ENCODE measurements around the gene STEAP1B. TPM values are rescaled to one million over a fixed set of nuclear protein-coding genes. Genes with fewer than 3 reads are reported as not detected.

STEAP1B gene
- polyA plus RNA-seq, 1 experiment, result 1.4 TPM

GRCh38 chr7:22470981-22471380 lies 29.0 kb downstream of the STEAP1B start:
- TF ChIP-seq CTCF (IDR thresholded peaks at IDR 0.05; ENCODE audit: insufficient read depth, low read depth, low read length), result no peak
- CTCF ChIA-PET, result no interaction called here
- POLR2A ChIA-PET, result no interaction called here

GRCh38 chr7:22469371-22470143 lies 30.4 kb downstream of the STEAP1B start:
- Histone ChIP-seq H3K36me3 (ENCODE audit: control insufficient read depth, insufficient read depth, low read length) (no peaks in the 10 kb centered on the region), H3K27me3 (ENCODE audit: control insufficient read depth, insufficient read depth, low read length) (no peaks in the 10 kb centered on the region), H3K4me3 (ENCODE audit: low read depth, low read length) (no peak overlapping the region)
- POLR2A ChIA-PET, result no interaction called here
- CTCF ChIA-PET, result interaction anchor here (1.0 to 1.3 kb wide), 4 partner anchors 9 to 359 kb away, joined by 3 to 6 read pairs (median 4); no protein-coding TSS in a partner anchor
- DNase-seq (ENCODE audit: low read depth), result no peak
- TF ChIP-seq CTCF (IDR thresholded peaks at IDR 0.05; ENCODE audit: insufficient read depth, low read depth, low read length), result no peak

More at GRCh38 chr7:22470981-22471380, 29.0 kb downstream of the STEAP1B start:
- no peak for DNase-seq (ENCODE audit: low read depth)
- no peak overlapping the region for H3K4me3 ChIP-seq (ENCODE audit: low read depth, low read length)
- H3K36me3 ChIP-seq (ENCODE audit: control insufficient read depth, insufficient read depth, low read length), result no peaks in the 10 kb centered on the region
- H3K27me3 ChIP-seq (ENCODE audit: control insufficient read depth, insufficient read depth, low read length), result no peaks in the 10 kb centered on the region

DNA sequence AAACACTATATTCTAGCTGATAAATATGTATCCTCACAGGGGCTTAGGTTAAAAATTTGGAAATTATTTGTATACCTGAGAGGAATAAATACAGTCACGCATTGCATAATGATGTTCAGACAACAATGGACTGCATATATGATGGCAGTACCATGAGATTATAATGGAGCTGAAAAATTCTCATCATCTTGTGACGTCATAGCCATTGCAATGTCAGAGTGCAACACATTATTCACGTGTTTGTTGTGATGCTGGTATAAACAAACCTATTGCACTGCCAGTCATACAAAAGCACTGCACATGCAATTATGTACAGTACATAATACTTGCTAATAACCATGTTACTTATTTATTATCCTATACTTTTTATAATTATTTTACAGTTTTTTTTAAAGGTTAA lies 31.4 kb downstream of the STEAP1B start:
- no peak for DNase-seq (ENCODE audit: low read depth)
- Histone ChIP-seq H3K36me3 (ENCODE audit: control insufficient read depth, insufficient read depth, low read length) (no peaks in the 10 kb centered on the region), H3K4me3 (ENCODE audit: low read depth, low read length) (no peak overlapping the region), H3K27me3 (ENCODE audit: control insufficient read depth, insufficient read depth, low read length) (no peaks in the 10 kb centered on the region)
- CTCF ChIA-PET, result interaction anchor here (1.0 to 1.3 kb wide), 4 partner anchors 8 to 358 kb away, joined by 3 to 6 read pairs (median 4); no protein-coding TSS in a partner anchor
- POLR2A ChIA-PET, result no interaction called here
- no peak for TF ChIP-seq CTCF (IDR thresholded peaks at IDR 0.05; ENCODE audit: insufficient read depth, low read depth, low read length)

- no peak for TF ChIP-seq CTCF (IDR thresholded peaks at IDR 0.05; ENCODE audit: insufficient read depth, low read depth, low read length)
- Histone ChIP-seq H3K36me3 (ENCODE audit: control insufficient read depth, insufficient read depth, low read length) (no peaks in the 10 kb centered on the region), H3K4me3 (ENCODE audit: low read depth, low read length) (no peak overlapping the region), H3K27me3 (ENCODE audit: control insufficient read depth, insufficient read depth, low read length) (no peaks in the 10 kb centered on the region)
- no peak for DNase-seq (ENCODE audit: low read depth)
- CTCF ChIA-PET, result no interaction called here
- POLR2A ChIA-PET, result no interaction called here
Observed at GRCh38 chr7:22464299-22464698, 35.7 kb downstream of the STEAP1B start.

DNA sequence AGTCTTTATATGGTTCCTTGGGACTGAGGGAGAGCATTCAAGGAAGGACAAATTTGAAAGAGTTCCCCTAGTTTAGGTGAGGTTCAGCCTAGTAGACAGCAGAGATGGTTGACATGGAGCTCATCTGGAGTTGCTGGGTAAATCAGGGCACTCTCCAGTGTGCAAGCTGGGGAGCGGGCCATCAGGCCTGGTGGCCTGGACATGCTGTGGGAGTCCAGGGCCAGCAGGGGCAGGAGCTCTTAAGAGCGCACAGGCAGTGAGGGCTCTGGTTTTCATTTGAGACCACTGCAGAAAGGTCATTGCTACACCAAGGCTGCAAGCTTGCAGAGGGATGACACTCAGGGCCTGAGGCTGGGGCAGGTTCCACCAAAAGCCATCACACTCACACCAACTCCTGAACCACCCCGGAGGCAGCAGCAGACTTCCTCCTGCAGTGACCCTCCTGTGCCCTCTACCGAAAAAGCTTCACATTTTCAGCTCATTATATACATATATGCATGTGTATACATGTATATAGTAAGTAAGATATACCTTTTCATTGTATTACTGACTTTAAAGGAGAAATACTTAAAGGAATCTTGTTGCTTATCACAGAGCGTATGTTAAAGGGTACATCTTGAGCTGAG lies 39.5 kb downstream of the STEAP1B start:
- no peaks in the 10 kb centered on the region for H3K27me3 ChIP-seq (ENCODE audit: control insufficient read depth, insufficient read depth, low read length)
- CTCF ChIA-PET, result interaction anchor here (0.8 to 1.6 kb wide), 2 partner anchors 8 to 9 kb away, joined by 3 to 6 read pairs; no protein-coding TSS in a partner anchor

More for the DNA sequence above, 39.5 kb downstream of the STEAP1B start:
- Histone ChIP-seq H3K4me3 (ENCODE audit: low read depth, low read length) (no peak overlapping the region), H3K36me3 (ENCODE audit: control insufficient read depth, insufficient read depth, low read length) (no peaks in the 10 kb centered on the region)
- POLR2A ChIA-PET, result no interaction called here
- no peak for DNase-seq (ENCODE audit: low read depth)
- TF ChIP-seq CTCF (IDR thresholded peaks at IDR 0.05; ENCODE audit: insufficient read depth, low read depth, low read length), result no peak

All from BJ (cell line).